H1 (cell line): ENCODE data around the gene BAHD1. TPM values are rescaled to one million over a fixed set of nuclear protein-coding genes. Genes with fewer than 3 reads are reported as not detected.

Experiments used
- CTCF ChIA-PET: fragments of 300-600 bp; sonication (Branson Sonifier 250); formaldehyde crosslinking; loops from one replicate; lab custom pipeline; 2021; ENCODE audit not compliant: partially characterized antibody; lab: Charles Lee
- POLR2A ChIA-PET: fragments of 300-600 bp; sonication (Branson Sonifier 250); formaldehyde crosslinking; loops from one replicate; lab custom pipeline; 2021; ENCODE audit warnings: inconsistent platforms; ENCODE audit not compliant: partially characterized antibody; lab: Charles Lee
- DNase-seq, 2 experiments: peaks; one replicate each; pipeline versions ENCODE4 v3.0.0 to v3.0.0-alpha.2; 2010 to 2022; ENCODE audit warnings: low spot score in 2 of 2, low read depth in 1 of 2, mixed read lengths in 1 of 2
- FAIRE-seq: peaks from 2 replicates; lab custom pipeline; 2011; peaks lifted over from hg19 to GRCh38; lab: Jason Lieb, UNC
- H2AFZ ChIP-seq: 2 replicates; pipeline ENCODE4 v1.8.1; 2012; ENCODE audit warnings: low read length, inconsistent platforms
- H2AK5ac ChIP-seq: 2 replicates; pipeline ENCODE4 v1.6.1; 2013; ENCODE audit warnings: low read depth, low read length
- H2BK120ac ChIP-seq: replicated peaks from 2 replicates; pipeline ENCODE3; 2013; ENCODE audit warnings: low read depth, low read length, inconsistent platforms
- H2BK12ac ChIP-seq: 2 replicates; pipeline ENCODE4 v1.6.1; 2013; ENCODE audit warnings: low read depth, low read length
- H2BK15ac ChIP-seq: 2 replicates; pipeline ENCODE4 v1.6.1; 2013; ENCODE audit warnings: low read length
- H2BK20ac ChIP-seq: 2 replicates; pipeline ENCODE4 v1.6.1; 2013; ENCODE audit warnings: low read length
- H2BK5ac ChIP-seq: 2 replicates; pipeline ENCODE4 v1.6.1; 2013; ENCODE audit warnings: low read depth, low read length
- H3K14ac ChIP-seq: 2 replicates; pipeline ENCODE4 v1.6.1; 2013; ENCODE audit warnings: inconsistent platforms; ENCODE audit not compliant: insufficient read length
- H3K18ac ChIP-seq: 2 replicates; pipeline ENCODE4 v1.6.1; 2013; ENCODE audit warnings: low read length; ENCODE audit errors: extremely low read depth
- H3K23ac ChIP-seq: 2 replicates; pipeline ENCODE4 v1.6.1; 2013; ENCODE audit warnings: inconsistent platforms; ENCODE audit not compliant: insufficient read length
- H3K23me2 ChIP-seq: 2 replicates; pipeline ENCODE4 v1.6.1; 2013; ENCODE audit warnings: low read depth, low read length
- H3K27ac ChIP-seq: 2 replicates; pipeline ENCODE4 v1.6.1; 2011; ENCODE audit warnings: low read depth, low read length, inconsistent platforms
- H3K27me3 ChIP-seq, 4 experiments: replicated peaks in 1 of 4; 1 replicate in 1 of 4; 2 replicates in 3 of 4; pipeline versions ENCODE4 v1.6.1 to v1.8.1; 2011 to 2013; ENCODE audit warnings: low read length in 3 of 4, mild to moderate bottlenecking in 3 of 4, inconsistent platforms in 2 of 4, mixed read lengths in 2 of 4, moderate library complexity in 1 of 4; ENCODE audit not compliant: control insufficient read depth in 3 of 4, insufficient read depth in 3 of 4; ENCODE audit errors: extremely low read depth in 1 of 4
- H3K36me3 ChIP-seq, 4 experiments: 2 replicates each; pipeline versions ENCODE4 v1.6.1 to v1.8.1; 2011 to 2013; ENCODE audit warnings: mild to moderate bottlenecking in 4 of 4, low read length in 3 of 4, moderate library complexity in 2 of 4, control low read depth in 1 of 4, inconsistent platforms in 1 of 4; ENCODE audit not compliant: insufficient read depth in 4 of 4, control insufficient read depth in 2 of 4
- H3K4ac ChIP-seq: replicated peaks from 2 replicates; pipeline ENCODE3; 2013; ENCODE audit warnings: low read length, low read depth, mixed read lengths, inconsistent platforms; ENCODE audit not compliant: insufficient read length
- H3K4me1 ChIP-seq, 4 experiments: replicated peaks in 1 of 4; 1 replicate in 1 of 4; 2 replicates in 3 of 4; pipeline versions ENCODE4 v1.6.1 to v1.8.1; 2011 to 2013; ENCODE audit warnings: low read length in 3 of 4, inconsistent platforms in 2 of 4, mixed read lengths in 1 of 4; ENCODE audit not compliant: insufficient read depth in 4 of 4, control insufficient read depth in 3 of 4
- H3K4me2 ChIP-seq, 2 experiments: 2 replicates each; pipeline versions ENCODE4 v1.6.1 to v1.8.1; 2011 to 2013; ENCODE audit warnings: low read depth in 2 of 2, low read length in 2 of 2, control low read depth in 1 of 2, inconsistent platforms in 1 of 2, mild to moderate bottlenecking in 1 of 2; ENCODE audit not compliant: insufficient read depth in 1 of 2
- H3K4me3 ChIP-seq, 4 experiments: fragments of 200-600, 300-600 bp in 1 of 4; sonication (generic), shearing (Covaris generic), sonication (Bioruptor Twin) in 1 of 4; 2 replicates each; pipeline versions ENCODE4 v1.5.1 to v1.8.1; 2011 to 2016; ENCODE audit warnings: low read length in 4 of 4, low read depth in 3 of 4, control low read depth in 2 of 4, inconsistent platforms in 2 of 4, mild to moderate bottlenecking in 2 of 4, mixed read lengths in 1 of 4, moderate library complexity in 1 of 4; ENCODE audit not compliant: insufficient read depth in 2 of 4; ENCODE audit errors: extremely low read depth in 1 of 4
- H3K56ac ChIP-seq: replicated peaks from 2 replicates; pipeline ENCODE3; 2013; ENCODE audit warnings: low read depth, mild to moderate bottlenecking, mixed read lengths, low read length, inconsistent platforms; ENCODE audit not compliant: insufficient read length
- H3K79me1 ChIP-seq: 2 replicates; pipeline ENCODE4 v1.6.1; 2013; ENCODE audit warnings: low read depth, low read length, control low read depth
- H3K79me2 ChIP-seq, 2 experiments: 2 replicates each; pipeline versions ENCODE4 v1.6.1 to v1.8.1; 2012 to 2013; ENCODE audit warnings: low read length in 2 of 2, mild to moderate bottlenecking in 2 of 2, inconsistent platforms in 1 of 2; ENCODE audit not compliant: insufficient read depth in 2 of 2, control insufficient read depth in 1 of 2
- H3K9ac ChIP-seq, 4 experiments: replicated peaks in 1 of 4; 1 replicate in 1 of 4; 2 replicates in 3 of 4; pipeline versions ENCODE4 v1.6.1 to v1.8.1; 2011 to 2013; ENCODE audit warnings: low read depth in 3 of 4, low read length in 3 of 4, control low read depth in 2 of 4, mild to moderate bottlenecking in 2 of 4, moderate library complexity in 2 of 4, inconsistent platforms in 1 of 4; ENCODE audit errors: extremely low read depth in 1 of 4
- H3K9me3 ChIP-seq, 2 experiments: 2 replicates each; pipeline versions ENCODE4 v1.6.1 to v1.8.1; 2012 to 2013; ENCODE audit warnings: mild to moderate bottlenecking in 2 of 2, moderate library complexity in 2 of 2, control low read depth in 1 of 2, inconsistent platforms in 1 of 2, low read depth in 1 of 2, low read length in 1 of 2, mixed read lengths in 1 of 2; ENCODE audit not compliant: insufficient read depth in 2 of 2
- H4K20me1 ChIP-seq, 2 experiments: replicated peaks in 1 of 2; 2 replicates each; pipeline versions ENCODE3 to v1.8.1; 2011 to 2013; ENCODE audit warnings: inconsistent platforms in 2 of 2, low read length in 2 of 2, mild to moderate bottlenecking in 1 of 2; ENCODE audit not compliant: insufficient read depth in 2 of 2, control insufficient read depth in 1 of 2
- H4K5ac ChIP-seq: 2 replicates; pipeline ENCODE4 v1.6.1; 2013; ENCODE audit warnings: low read length, low read depth, mixed read lengths, inconsistent platforms; ENCODE audit not compliant: insufficient read length
- H4K8ac ChIP-seq: 2 replicates; pipeline ENCODE4 v1.8.0; 2013; ENCODE audit warnings: mild to moderate bottlenecking, moderate library complexity, low read length, inconsistent platforms; ENCODE audit not compliant: insufficient read depth; ENCODE audit errors: extremely low read depth
- H4K91ac ChIP-seq: replicated peaks from 2 replicates; pipeline ENCODE3; 2013; ENCODE audit warnings: low read length, mixed read lengths, inconsistent platforms; ENCODE audit not compliant: insufficient read length
- ATF2 ChIP-seq: IDR thresholded peaks from 2 replicates; pipeline ENCODE4 v1.6.1; 2012; ENCODE audit warnings: low read length, inconsistent platforms
- ATF3 ChIP-seq: IDR thresholded peaks from 2 replicates; pipeline ENCODE4 v1.6.1; 2011; ENCODE audit warnings: low read depth, mild to moderate bottlenecking, low read length; ENCODE audit not compliant: insufficient read depth
- BACH1 ChIP-seq: IDR thresholded peaks from 2 replicates; pipeline ENCODE4 v1.6.1; 2012; ENCODE audit warnings: low read length, improper control_type of control experiment
- CREB1 ChIP-seq: IDR thresholded peaks from 2 replicates; pipeline ENCODE4 v1.6.1; 2012; ENCODE audit warnings: inconsistent platforms
- CTCF ChIP-seq, 3 experiments: IDR thresholded peaks; 1 replicate in 2 of 3; 2 replicates in 1 of 3; pipeline versions ENCODE4 v1.5.1 to v1.6.1; 2011; ENCODE audit warnings: low read length in 3 of 3, mild to moderate bottlenecking in 3 of 3, inconsistent platforms in 2 of 3, low read depth in 1 of 3, moderate library complexity in 1 of 3; ENCODE audit not compliant: insufficient read depth in 1 of 3; ENCODE audit errors: control extremely low read depth in 1 of 3
- JUN ChIP-seq: IDR thresholded peaks from 2 replicates; pipeline ENCODE4 v1.6.1; 2011; ENCODE audit warnings: low read depth, mild to moderate bottlenecking, improper control_type of control experiment, low read length
- JUND ChIP-seq: IDR thresholded peaks from 2 replicates; pipeline ENCODE4 v1.6.1; 2011; ENCODE audit warnings: mild to moderate bottlenecking, improper control_type of control experiment, low read length
- POLR2A ChIP-seq, 2 experiments: IDR thresholded peaks; 1 replicate in 1 of 2; 2 replicates in 1 of 2; pipeline ENCODE4 v1.6.1; 2011; ENCODE audit warnings: low read depth in 2 of 2, low read length in 2 of 2, mild to moderate bottlenecking in 2 of 2; ENCODE audit errors: control extremely low read depth in 1 of 2
- SP2 ChIP-seq: IDR thresholded peaks from 2 replicates; pipeline ENCODE4 v1.6.1; 2012; ENCODE audit warnings: mild to moderate bottlenecking, low read length, inconsistent platforms
- SP4 ChIP-seq: IDR thresholded peaks from 2 replicates; pipeline ENCODE4 v1.6.1; 2012; ENCODE audit warnings: low read length, inconsistent platforms
- WGBS, 2 experiments: shearing (Covaris generic) in 1 of 2; methylation state at CpG; one replicate each; pipeline versions ENCODE4 v1.1.6 to v1.1.7; 2013 to 2015; ENCODE audit warnings: low lambda C conversion rate in 2 of 2, mixed read lengths in 2 of 2, inconsistent platforms in 1 of 2, low coverage in 1 of 2, missing lambda C conversion rate in 1 of 2; ENCODE audit not compliant: insufficient replicate concordance in 2 of 2, insufficient coverage in 1 of 2, insufficient read length in 1 of 2; ENCODE audit errors: extremely low coverage in 1 of 2, missing lambda C conversion rate in 1 of 2; 5-methylcytosine and 5-hydroxymethylcytosine counted together
- polyA plus RNA-seq, 7 experiments: library from polyadenylated mRNA; depleted of rRNA in 3 of 7; stranded (reverse) in 5 of 7; unstranded in 2 of 7; fragments of >200 nt in 5 of 7; fragments of 200-250 nt in 2 of 7; gene quantifications; 1 replicate in 5 of 7; 2 replicates in 1 of 7; 4 replicates in 1 of 7; pipeline versions ENCODE4 v1.2.1 to v1.2.3, GENCODE V29; 2011 to 2013; ENCODE audit warnings: missing spikeins in 2 of 7, mixed read lengths in 2 of 7
- total RNA-seq: library from RNA; stranded (reverse); fragmentation: NEBNext Ultra II Directional; extraction: Animal tissue kit (Norgen Biotek cat#: 25700); gene quantifications from 2 replicates; pipeline ENCODE4 v1.2.1, GENCODE V29; 2021

BAHD1 gene
- total and polyA plus RNA-seq, 2 of the 8 experiments (the other 6 are each of a cell fraction or from before 2014, with no cell fraction given): 15.0 to 38.9 TPM

GRCh38 chr15:40510201-40510600, 69.4 kb downstream of the BAHD1 start:
- Histone ChIP-seq H3K9me3 (no peaks in the 10 kb centered on the region), H2BK15ac (no peak overlapping the region), H4K20me1 (no peaks in the 10 kb centered on the region), H3K56ac (no peak overlapping the region), H3K27me3 (peaks cover 0 to 32% (median 24%) of the 10 kb centered on the region in 4 experiments; a peak in 6 of 7 replicates), H3K4me1 (peaks cover 4 to 11% (median 10%) of the 10 kb centered on the region in 4 experiments; a peak in 6 of 7 replicates), H3K4me3 (no peak overlapping the region), H4K8ac (no peak overlapping the region), H3K36me3 (no peaks in the 10 kb centered on the region), H3K23ac (no peak overlapping the region), H4K91ac (no peak overlapping the region), H3K27ac (no peak overlapping the region), H2BK120ac (no peak overlapping the region), H2BK5ac (no peak overlapping the region), H2AK5ac (no peak overlapping the region), H2BK12ac (no peak overlapping the region), H3K4ac (no peak overlapping the region), H3K18ac (no peak overlapping the region), H2BK20ac (no peak overlapping the region), H3K9ac (no peak overlapping the region), H4K5ac (no peak overlapping the region), H3K23me2 (peaks cover 9% of the 10 kb centered on the region), H3K14ac (no peak overlapping the region), H3K79me2 (no peaks in the 10 kb centered on the region), H3K79me1 (no peaks in the 10 kb centered on the region), H3K4me2 (no peak overlapping the region; a peak in 1 of 4 replicates), H2AFZ (no peak overlapping the region)
- ChIA-PET CTCF (interaction anchor here (3.1 to 4.1 kb wide), 2 partner anchors 10 to 40 kb away, joined by 9 to 13 read pairs; no protein-coding TSS in a partner anchor), POLR2A (interaction anchor here (1.4 kb wide), 1 partner anchor 67 kb away, joined by 3 read pairs; no protein-coding TSS in a partner anchor)
- FAIRE-seq (no peak), DNase-seq (no peak)
- WGBS, 2 experiments: 90% methylated on average over 2 of the region's 2 CpGs; no CpG with 5 or more reads in 1 of the 2 experiments
- TF ChIP-seq CREB1 (no peak), ATF3 (no peak), POLR2A (IDR thresholded peaks at IDR 0.05; ENCODE audit: control extremely low read depth in 1 of 2, low read depth in 2 of 2, low read length in 2 of 2) (no peak), SP4 (no peak), ATF2 (no peak), JUND (no peak), BACH1 (no peak), JUN (no peak), CTCF (IDR thresholded peaks at IDR 0.05; ENCODE audit: control extremely low read depth in 1 of 3, insufficient read depth in 1 of 3, low read depth in 1 of 3, low read length in 3 of 3) (no peak), SP2 (no peak)
